D341Med (cell line): Measurements from ENCODE around the gene CDK5R2.

Experiments used
- DNase-seq: peaks from one replicate; pipeline ENCODE4 v3.0.0; 2012; ENCODE audit warnings: low spot score

CDK5R2 gene

DNA sequence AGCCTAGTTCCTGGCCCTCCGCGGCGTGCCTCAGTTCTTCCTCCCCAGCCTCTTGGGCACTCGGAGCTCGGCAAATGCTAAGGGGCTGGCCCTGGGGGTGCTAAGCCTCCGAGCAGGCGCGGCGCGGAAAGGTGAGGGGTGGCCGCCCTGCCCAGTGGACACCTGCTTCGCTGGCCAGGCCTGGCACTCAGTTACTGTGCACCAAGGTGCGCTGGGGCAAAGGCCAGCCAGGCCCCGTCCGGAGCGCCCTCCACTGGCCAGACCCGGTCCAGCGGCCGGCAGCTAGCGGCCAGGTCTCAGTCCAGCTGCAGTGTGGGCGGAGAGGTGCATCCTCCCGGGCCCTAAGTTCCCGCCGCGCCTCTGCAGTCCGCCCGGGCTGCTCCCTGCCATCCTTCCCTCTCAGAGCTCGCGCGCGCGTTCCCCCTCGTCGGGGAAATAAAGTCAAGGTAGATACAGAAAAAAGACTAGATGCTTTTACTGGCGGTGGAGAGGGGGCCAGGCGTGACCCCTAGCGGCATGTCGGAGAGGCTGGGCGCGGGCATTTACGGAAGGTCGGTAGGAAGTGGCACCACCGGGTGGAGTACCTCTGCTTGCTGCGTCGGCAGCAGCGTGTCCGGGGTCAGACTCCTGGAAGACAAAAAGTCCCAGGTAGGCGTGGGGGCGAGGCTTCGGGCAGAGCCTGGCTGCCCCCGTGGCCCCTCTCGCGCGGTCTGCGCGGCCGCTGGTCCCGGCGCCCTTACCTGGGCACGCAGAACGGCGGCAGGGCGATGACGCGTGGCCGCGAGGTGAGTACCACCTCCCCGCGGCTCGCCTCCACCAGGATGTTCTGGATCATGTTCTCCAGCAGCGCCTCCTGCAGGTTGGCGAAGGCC, 43.2 kb downstream of the CDK5R2 start:
- peak; percentile 49 for DNase-seq

DNA sequence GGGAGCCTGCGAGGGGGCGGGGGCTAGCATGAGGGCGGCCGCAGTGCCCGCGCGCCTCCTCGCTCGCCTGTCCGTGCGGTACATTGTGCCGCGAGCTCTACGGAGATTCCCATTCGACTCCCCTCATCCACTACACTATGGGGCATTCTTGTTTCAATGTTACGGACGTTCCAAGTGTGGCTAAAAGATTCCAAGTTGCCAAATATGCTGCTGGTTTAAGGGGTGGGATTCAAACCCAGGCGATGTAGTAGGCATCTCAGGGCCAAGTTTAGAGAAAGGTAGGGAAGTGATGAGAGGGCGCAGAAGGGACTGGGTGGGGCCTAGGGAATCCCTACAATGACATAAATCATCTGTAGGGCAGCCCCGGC, 43.8 kb downstream of the CDK5R2 start:
- peak; percentile 89 for DNase-seq

DNA sequence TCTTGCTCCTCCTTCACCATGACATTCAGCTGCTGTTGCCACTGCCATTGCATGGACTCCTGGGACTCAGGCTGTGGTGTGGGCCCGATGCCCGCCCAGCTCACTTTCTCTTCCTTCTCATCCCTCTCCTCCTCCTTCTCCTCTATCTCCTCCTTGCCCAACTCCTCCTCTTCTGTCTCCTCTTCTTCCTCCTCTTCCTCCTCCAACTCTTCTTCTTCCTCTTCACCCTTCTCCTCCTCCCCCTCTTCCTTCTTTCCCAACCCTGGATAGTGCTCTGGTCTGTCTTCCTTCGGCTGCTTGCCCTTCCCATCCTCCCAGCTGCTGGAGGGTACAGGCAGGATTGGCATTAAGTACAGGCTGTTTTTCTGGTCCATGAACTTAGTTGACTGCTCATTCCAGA, 44.5 kb downstream of the CDK5R2 start:
- no peak for DNase-seq

DNA sequence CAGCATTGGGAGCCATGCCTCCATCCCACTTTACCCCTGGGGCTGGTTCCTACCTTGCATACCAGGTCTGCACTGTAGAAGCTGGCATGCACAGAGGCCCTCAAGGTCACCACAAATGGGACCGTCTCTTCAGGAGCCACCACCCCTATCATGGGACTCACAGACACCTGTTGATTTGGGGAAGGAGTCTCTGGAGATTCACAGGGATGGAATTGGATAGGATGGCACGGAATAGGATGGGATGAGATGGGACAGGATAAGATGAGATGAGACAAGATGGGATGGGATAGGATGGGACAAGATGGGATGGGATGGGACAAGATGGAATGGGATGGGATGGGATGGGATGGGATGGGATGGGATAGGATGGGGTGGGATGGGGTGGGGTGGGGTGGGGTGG, 49.8 kb downstream of the CDK5R2 start:
- DNase-seq: no peak

DNA sequence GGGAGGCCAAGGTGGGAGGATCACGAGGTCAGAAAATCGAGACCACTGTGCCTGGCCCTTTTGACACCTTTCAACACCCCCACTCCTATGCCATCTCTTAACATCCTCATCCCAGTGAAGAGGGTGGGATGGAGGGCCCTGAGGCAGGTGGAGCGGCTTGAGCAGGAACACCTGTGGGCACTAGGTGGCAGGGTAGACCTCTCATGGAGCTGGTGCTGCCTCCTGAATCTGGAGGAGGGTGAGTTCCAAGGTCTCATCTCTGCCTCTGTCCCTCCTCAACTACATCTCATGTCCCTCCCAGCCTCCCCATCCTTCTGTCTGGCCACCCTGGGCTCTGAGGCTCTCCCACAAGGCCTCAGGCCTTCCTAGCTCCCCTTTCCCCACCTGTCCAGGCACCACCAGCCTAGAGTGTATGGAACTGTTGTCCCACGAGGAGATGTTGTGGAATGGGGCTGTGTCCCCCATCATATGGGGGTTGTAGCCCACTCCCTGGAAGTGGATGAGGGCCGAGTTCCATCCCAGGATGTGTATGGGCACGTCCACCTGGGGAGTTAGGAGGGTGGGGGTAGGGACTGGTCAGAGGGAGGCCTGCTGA, 50.8 kb downstream of the CDK5R2 start:
- peak; percentile 65 for DNase-seq

DNA sequence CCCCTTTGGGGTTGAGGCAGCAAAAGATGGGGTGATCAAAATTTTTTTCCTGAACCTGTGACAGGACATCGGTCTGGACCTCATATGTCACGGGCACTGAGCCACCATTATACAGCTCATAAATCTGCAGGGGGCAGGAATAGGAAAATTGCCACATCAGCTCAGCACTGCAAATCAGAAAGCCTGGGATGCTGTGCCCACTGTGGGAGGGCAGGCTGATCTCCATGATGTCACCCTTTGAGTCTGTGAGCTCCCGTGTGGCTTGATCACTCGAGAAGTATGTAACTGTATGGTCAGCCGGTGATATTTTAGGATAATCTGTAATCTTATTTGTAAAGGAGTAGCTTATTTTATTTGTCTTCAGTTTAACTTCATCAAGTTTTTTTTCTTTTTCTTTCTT, 51.4 kb downstream of the CDK5R2 start:
- no peak for DNase-seq
